Measurements from ENCODE around the gene FLAD1. TPM values are rescaled to one million over a fixed set of nuclear protein-coding genes. Genes with fewer than 3 reads are reported as not detected.

The FLAD1 gene
- total and polyA plus RNA-seq, 2 of the 8 experiments (the other 6 are each of a cell fraction or from before 2014, with no cell fraction given), result 104 to 143 TPM

DNA sequence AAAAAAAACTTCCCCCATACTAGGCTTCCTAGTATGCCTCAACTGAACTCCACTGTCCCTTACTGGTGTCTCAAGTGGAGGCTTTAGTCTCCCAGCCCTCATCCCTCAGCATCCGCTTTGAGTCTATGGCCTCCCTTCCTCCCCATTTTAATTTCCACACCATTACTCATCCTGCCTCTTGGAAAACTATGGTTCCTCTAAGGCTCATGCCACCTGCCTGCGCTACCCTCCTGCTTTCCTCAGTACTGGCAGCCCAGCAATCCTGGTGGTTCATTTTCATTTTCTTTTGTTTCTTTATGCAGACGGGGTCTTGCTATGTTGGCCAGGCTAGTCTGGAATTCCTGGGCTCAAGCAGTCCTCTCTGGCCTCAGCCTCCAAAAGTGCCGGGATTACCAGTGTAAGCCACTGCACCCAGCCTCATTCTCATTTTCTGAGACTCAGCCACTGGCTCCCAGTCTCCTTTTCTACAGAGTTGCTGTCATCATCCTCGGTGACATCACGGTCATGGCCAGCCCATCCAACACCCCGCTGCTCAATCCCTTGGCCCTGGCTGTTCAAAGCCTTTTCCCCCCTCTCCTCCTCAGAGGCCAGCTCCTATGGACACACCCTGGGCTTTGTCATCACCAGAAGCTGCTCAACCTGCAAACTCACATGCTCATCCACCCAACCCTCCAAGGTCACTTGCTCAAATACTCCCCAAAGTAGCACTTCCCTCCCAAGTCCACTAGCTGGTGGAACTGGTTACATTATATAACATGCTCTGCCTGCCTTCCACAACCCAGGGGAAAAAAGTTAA lies 44.3 kb upstream of the FLAD1 start:
- Histone ChIP-seq H3K9ac (replicated peaks in 1 of 4; ENCODE audit: extremely low read depth in 1 of 4, low read depth in 3 of 4, low read length in 3 of 4) (no peak overlapping the region), H4K5ac (ENCODE audit: insufficient read length, low read depth, low read length) (no peak overlapping the region), H3K18ac (ENCODE audit: extremely low read depth, low read length) (no peak overlapping the region), H3K36me3 (ENCODE audit: control insufficient read depth in 2 of 4, insufficient read depth in 4 of 4, low read length in 3 of 4) (no peaks in the 10 kb centered on the region), H3K56ac (replicated peaks; ENCODE audit: insufficient read length, low read depth, low read length) (no peak overlapping the region), H3K79me1 (ENCODE audit: low read depth, low read length) (no peaks in the 10 kb centered on the region; the same call in 1 of the 2 replicates), H4K91ac (replicated peaks; ENCODE audit: insufficient read length, low read length) (no peak overlapping the region), H3K14ac (ENCODE audit: insufficient read length) (no peak overlapping the region), H3K9me3 (ENCODE audit: insufficient read depth in 2 of 2, low read depth in 1 of 2, low read length in 1 of 2) (no peaks in the 10 kb centered on the region), H2AFZ (ENCODE audit: low read length) (no peak overlapping the region), H3K27me3 (replicated peaks in 1 of 4; ENCODE audit: control insufficient read depth in 3 of 4, extremely low read depth in 1 of 4, insufficient read depth in 3 of 4, low read length in 3 of 4) (no peaks in the 10 kb centered on the region), H4K8ac (ENCODE audit: extremely low read depth, insufficient read depth, low read length) (no peak overlapping the region), H3K4me3 (ENCODE audit: extremely low read depth in 1 of 4, insufficient read depth in 2 of 4, low read depth in 3 of 4, low read length in 4 of 4) (no peak overlapping the region), H3K4me2 (ENCODE audit: insufficient read depth in 1 of 2, low read depth in 2 of 2, low read length in 2 of 2) (no peak overlapping the region; a peak in 1 of 4 replicates), H2BK12ac (ENCODE audit: low read depth, low read length) (0 out of 2 replicates have a peak overlapping the region, but pooled peaks have one; percentile 68), H3K4me1 (replicated peaks in 1 of 4; ENCODE audit: control insufficient read depth in 3 of 4, insufficient read depth in 4 of 4, low read length in 3 of 4) (peaks cover 4 to 9% (median 7%) of the 10 kb centered on the region in 4 experiments; a peak in 6 of 7 replicates), H2BK20ac (ENCODE audit: low read length) (0 out of 2 replicates have a peak overlapping the region, but pooled peaks have one; percentile 9), H3K79me2 (ENCODE audit: control insufficient read depth in 1 of 2, insufficient read depth in 2 of 2, low read length in 2 of 2) (no peaks in the 10 kb centered on the region), H4K20me1 (replicated peaks in 1 of 2; ENCODE audit: control insufficient read depth in 1 of 2, insufficient read depth in 2 of 2, low read length in 2 of 2) (no peaks in the 10 kb centered on the region), H2BK15ac (ENCODE audit: low read length) (0 out of 2 replicates have a peak overlapping the region, but pooled peaks have one; percentile 18), H2AK5ac (ENCODE audit: low read depth, low read length) (no peak overlapping the region), H3K27ac (ENCODE audit: low read depth, low read length) (no peak overlapping the region), H3K4ac (replicated peaks; ENCODE audit: insufficient read length, low read depth, low read length) (no peak overlapping the region), H2BK5ac (ENCODE audit: low read depth, low read length) (no peak overlapping the region), H3K23ac (ENCODE audit: insufficient read length) (no peak overlapping the region), H3K23me2 (ENCODE audit: low read depth, low read length) (peaks cover 12% of the 10 kb centered on the region), H2BK120ac (replicated peaks; ENCODE audit: low read depth, low read length) (no peak overlapping the region)
- ChIA-PET POLR2A (ENCODE audit: partially characterized antibody) (interaction anchor here (0.9 kb wide), 1 partner anchor 13 kb away, joined by 6 read pairs; no protein-coding TSS in a partner anchor), CTCF (ENCODE audit: partially characterized antibody) (interaction anchor here (0.5 to 1.3 kb wide), 5 partner anchors 43 to 269 kb away, joined by 3 to 5 read pairs (median 4); no protein-coding TSS in a partner anchor)
- FAIRE-seq (no peak), DNase-seq (ENCODE audit: low read depth in 1 of 2, low spot score in 2 of 2) (no peak)
- TF ChIP-seq KDM1A (IDR thresholded peaks at IDR 0.05; ENCODE audit: borderline replicate concordance, low read length) (peak; percentile 50; the same call in 1 of the 2 replicates), EZH2 (IDR thresholded peaks at IDR 0.05; ENCODE audit: low read depth, low read length, severe bottlenecking) (no peak), BACH1 (IDR thresholded peaks at IDR 0.05; ENCODE audit: low read length) (no peak), SIX5 (IDR thresholded peaks at IDR 0.05; ENCODE audit: low read depth, low read length) (no peak)
- WGBS, 2 experiments (ENCODE audit: extremely low coverage in 1 of 2, insufficient coverage in 1 of 2, insufficient read length in 1 of 2, insufficient replicate concordance in 2 of 2, low coverage in 1 of 2, low lambda C conversion rate in 2 of 2, missing lambda C conversion rate in 1 of 2), result 95% methylated on average over 7 of the region's 7 CpGs; no CpG with 5 or more reads in 1 of the 2 experiments

All from H1 (cell line).